Activated CD4-positive, CD25-positive, alpha-beta regulatory T cell (primary cell): ENCODE results near the gene CD86.
"Not testable (repeated sequence)": the region's sequence is repeated elsewhere in the genome, so short reads cannot be mapped to it uniquely, and the experiment has no call there.

Experiments
- DNase-seq, 4 experiments: peaks; one replicate each; lab custom pipeline; 2025; lab: John Stamatoyannopoulos, UW

The CD86 gene

DNA sequence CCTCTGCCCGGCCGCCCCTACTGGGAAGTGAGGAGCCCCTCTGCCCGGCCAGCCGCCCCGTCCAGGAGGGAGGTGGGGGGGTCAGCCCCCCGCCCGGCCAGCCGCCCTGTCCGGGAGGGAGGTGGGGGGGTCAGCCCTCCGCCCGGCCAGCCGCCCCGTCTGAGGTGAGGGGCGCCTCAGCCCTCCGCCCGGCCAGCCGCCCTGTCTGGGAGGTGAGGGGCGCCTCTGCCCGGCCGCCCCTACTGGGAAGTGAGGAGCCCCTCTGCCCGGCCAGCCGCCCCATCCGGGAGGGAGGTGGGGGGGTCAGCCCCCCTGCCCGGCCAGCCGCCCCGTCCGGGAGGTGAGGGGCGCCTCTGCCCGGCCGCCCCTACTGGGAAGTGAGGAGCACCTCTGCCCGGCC is 109.8 kb downstream of the CD86 start:
- not testable (repeated sequence) for DNase-seq

DNA sequence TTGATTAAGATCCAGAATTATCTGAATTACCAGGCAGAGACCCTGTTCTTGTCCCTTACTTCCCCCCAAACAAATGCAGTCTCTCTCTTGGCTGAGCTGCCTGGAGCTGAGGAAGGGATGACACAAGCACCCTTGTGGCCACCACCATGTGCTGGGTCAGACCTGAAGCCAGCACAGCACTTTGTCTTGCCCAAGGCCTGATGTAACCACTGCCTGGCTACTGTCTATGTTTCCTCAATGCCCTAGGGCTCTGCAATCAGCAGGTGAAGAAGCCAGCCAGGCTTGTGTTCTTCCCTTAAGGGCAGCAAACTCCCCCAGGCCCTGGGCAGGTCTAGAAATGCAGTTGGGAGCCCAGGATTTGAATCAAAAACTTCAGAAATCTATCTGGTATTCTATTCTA is 112.5 kb downstream of the CD86 start:
- DNase-seq, result no peak

DNA sequence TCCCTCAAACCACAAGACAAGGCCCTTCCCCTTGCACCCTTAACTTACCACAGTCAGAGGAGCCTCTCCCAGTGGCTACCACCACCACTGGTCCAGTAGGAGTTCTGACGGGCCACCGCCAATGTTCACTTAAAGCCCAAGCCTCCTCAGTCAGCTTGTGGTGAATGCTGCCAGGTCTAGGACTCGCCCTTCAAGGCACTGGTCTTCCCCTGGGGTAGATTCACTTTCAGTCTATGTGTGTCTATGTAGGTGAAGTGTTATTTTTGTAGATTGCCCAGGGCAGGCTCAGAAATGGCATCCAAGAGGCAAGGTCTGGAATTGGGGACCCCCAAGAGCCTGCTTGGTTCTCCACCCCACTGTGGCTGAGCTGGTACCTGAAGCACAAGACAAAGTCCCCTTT is 112.9 kb downstream of the CD86 start:
- no peak for DNase-seq

DNA sequence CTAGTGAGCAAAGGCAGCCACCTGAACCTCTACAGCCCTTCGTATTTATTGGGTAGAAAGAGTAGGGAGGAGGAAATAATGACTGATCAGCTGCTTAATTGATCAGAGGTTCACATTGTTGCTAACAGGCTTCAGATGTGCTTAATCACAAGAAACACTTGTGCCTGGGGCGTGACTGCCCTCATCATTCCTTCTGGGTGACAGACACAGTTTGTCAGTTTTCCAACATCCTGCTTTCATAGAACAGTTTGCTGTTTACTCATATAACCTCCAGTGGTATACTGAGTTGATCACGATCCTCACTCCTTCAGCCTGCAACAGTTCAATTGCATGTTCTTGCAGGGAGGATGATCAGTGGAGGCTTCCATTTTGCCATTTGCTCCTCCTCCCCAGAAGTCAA is 114.7 kb downstream of the CD86 start:
- no peak for DNase-seq
